ENCODE results near the gene SLC6A4. TPM values are rescaled to one million over a fixed set of nuclear protein-coding genes. Genes with fewer than 3 reads are reported as not detected.

Gene SLC6A4
- total and polyA plus RNA-seq, 2 of the 8 experiments (the other 6 are each of a cell fraction or from before 2014, with no cell fraction given), result 0.09 to 0.33 TPM

DNA sequence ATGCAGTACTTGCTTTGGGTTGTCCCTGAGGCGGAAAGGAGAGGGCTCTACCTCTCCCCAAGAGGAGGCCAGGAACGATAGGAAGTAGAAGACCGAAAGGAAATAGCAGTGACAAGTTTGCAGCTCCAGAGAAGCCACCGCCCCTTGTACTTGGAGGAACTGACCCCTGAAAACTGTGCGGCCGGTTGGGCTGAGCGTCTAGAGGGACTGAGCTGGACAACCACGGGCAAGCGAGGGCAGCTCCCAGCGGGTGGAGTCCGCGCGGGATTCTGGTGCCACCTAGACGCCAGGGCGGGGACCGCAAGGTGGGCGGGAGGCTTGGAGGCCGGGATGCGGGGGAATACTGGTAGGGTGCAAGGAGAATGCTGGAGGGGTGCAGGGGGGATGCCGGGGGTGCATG is 1.3 kb upstream of the SLC6A4 start (continued):
- TF ChIP-seq, protein P1, sequence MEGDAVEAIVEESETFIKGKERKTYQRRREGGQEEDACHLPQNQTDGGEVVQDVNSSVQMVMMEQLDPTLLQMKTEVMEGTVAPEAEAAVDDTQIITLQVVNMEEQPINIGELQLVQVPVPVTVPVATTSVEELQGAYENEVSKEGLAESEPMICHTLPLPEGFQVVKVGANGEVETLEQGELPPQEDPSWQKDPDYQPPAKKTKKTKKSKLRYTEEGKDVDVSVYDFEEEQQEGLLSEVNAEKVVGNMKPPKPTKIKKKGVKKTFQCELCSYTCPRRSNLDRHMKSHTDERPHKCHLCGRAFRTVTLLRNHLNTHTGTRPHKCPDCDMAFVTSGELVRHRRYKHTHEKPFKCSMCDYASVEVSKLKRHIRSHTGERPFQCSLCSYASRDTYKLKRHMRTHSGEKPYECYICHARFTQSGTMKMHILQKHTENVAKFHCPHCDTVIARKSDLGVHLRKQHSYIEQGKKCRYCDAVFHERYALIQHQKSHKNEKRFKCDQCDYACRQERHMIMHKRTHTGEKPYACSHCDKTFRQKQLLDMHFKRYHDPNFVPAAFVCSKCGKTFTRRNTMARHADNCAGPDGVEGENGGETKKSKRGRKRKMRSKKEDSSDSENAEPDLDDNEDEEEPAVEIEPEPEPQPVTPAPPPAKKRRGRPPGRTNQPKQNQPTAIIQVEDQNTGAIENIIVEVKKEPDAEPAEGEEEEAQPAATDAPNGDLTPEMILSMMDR (IDR thresholded peaks at IDR 0.05; ENCODE audit: control extremely low read depth in 1 of 3, insufficient read depth in 1 of 3, low read depth in 1 of 3, low read length in 3 of 3), result peak; percentile 43 to 62 (median 61)
- no peak for TF ChIP-seq NRF1 (IDR thresholded peaks at IDR 0.05; ENCODE audit: low read depth, low read length)
- no peak for TF ChIP-seq POLR2AphosphoS5 (IDR thresholded peaks at IDR 0.05; ENCODE audit: low read depth, low read length)
- TF ChIP-seq SIRT6 (IDR thresholded peaks at IDR 0.05; ENCODE audit: low read length), result no peak
- TF ChIP-seq RNF2 (IDR thresholded peaks at IDR 0.05; ENCODE audit: borderline replicate concordance, low read depth, low read length, missing control alignments, poor library complexity, severe bottlenecking), result no peak

All from H1 (cell line).